Stimulated activated CD8-positive, alpha-beta memory T cell treated with anti-CD3 and anti-CD28 coated beads, Interleukin-15, amount 100 ng/mL, for 4 hours (primary cell): ENCODE results near the gene STAU1.
"Not testable (repeated sequence)": the region's sequence is repeated elsewhere in the genome, so short reads cannot be mapped to it uniquely, and the experiment has no call there.

Experiments
- DNase-seq, 2 donors: peaks; one replicate each; pipeline ENCODE4 v3.0.0-alpha.2; 2020; ENCODE audit warnings: low read depth in 2 of 2

Gene STAU1

DNA sequence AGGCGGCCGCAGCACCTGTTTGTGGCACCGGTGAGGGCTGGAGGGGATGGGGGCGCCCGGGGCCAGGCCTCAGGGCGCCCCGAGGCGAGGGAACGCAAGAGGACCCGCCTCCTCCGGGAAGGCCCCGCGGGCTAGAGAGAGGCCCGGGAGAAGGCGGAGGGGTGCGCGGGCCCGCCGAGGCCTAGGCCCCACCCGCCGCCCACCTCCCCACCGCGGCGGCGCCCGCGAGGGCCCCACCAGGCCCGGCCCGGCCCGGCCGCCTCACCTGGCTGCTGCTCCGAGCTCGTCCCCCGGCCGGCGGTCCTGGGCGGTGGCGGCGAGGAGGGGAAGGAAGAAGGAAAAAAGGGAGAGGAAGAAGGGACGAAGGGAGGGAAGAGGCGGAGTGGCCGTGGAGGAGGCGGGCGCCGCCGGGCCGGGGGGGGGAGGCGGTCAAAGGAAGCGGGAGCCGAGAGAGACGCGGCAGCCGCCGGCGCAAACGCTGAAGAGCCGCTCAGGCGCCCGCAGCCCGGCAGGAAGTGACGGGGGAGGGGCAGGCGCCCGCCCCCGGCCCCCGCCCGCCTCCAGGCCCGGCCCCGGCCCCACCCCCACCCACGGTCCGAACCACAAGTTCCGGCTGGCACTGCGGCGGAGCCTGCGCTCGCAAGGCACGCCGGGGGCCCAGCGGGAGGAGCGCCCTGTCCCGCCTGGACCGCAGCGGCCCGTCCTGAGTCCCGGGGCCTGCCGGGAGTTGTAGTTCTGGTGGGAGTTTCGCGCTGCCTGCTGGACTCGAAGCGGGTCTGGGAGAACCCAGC, at the start of gene STAU1:
Gene STAU1 (minus strand): TSS at position 484 of the 791 bp plus-strand sequence. CDS start 22,133 bp downstream, outside the sequence.
- DNase-seq, result peak; percentile 87 to 92

DNA sequence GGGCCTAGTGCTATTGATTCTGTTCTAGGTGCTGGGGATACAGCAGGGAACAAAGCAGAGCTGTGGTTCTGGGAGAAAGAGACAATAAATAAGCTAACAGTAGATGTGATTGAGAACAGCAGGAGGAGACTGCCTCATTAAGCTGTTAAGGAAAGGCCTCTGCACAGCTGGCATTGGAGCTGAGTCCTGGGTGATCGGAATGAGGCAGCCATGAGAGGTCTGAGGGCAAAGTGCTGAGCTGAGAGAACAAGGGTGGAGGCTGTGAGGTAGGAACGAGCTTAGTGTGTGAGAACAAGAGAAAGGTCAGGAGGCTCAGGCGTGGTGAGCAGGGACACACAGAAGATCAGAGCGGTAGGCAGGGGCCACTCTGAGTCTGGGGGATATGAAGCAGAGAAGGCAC, 49.4 kb upstream of the STAU1 start:
- DNase-seq, result no peak

- DNase-seq, result no peak
Measured at GRCh38 chr20:49236301-49236700, 48.2 kb upstream of the STAU1 start.

DNA sequence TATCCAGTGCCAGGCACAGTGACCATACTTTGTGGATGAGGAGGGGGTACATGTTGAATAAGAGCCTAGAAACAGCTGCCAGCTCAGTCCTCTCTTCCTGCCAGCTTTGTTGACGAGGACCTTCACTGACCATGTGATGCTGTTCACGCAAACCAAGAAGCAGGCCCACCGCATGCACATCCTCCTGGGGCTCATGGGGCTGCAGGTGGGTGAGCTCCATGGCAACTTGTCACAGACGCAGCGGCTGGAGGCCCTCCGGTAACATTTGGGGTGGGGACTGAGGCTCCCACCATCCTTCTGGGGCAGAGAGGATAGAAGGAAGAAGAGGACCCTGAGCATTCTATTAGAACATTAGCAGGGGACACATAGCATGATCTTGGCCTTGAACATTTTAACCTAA, 46.7 kb upstream of the STAU1 start:
- no peak for DNase-seq

DNA sequence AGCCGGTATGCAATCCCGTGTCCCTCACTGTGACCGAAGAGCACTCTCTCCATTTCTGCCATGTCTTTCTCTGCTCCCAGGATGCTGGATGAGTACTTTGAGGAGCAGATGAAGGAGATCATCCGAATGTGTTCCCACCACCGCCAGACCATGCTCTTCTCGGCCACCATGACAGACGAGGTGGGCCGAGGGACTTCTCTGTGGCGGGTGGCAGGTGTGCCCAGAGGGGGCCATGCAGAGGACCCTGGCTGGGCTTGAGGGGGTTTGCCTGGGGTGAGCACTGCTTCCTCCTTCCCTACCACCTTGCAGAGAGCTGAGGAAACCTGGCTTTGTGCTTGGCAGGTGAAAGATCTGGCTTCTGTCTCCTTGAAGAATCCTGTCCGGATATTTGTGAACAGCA, 45.1 kb upstream of the STAU1 start:
- no peak for DNase-seq

DNA sequence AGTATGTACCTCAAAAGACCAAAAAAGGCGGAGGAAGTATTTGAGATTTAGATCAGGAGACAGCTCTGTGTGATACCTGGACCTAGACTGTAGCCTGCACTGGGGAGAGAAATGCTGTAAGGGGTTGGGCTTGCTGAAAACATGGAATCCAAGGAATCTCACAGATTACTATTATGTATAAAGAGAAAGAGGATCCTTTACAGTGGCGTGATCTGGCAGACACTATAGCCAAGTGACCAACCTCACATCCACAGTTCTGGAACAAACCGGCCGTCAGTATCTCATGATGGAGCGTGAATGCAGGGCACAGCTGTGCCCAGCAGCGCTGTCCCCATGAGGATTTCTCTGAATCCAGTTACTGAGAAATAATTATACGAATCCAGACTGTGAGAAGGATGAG, 43.3 kb upstream of the STAU1 start:
- DNase-seq, result no peak

GRCh38 chr20:49230561-49231133, 42.5 kb upstream of the STAU1 start:
- no peak for DNase-seq

- DNase-seq, result no peak
Measured at GRCh38 chr20:49230021-49230420, 41.9 kb upstream of the STAU1 start.

- no peak for DNase-seq
Measured at GRCh38 chr20:49229381-49229780, 41.2 kb upstream of the STAU1 start.

DNA sequence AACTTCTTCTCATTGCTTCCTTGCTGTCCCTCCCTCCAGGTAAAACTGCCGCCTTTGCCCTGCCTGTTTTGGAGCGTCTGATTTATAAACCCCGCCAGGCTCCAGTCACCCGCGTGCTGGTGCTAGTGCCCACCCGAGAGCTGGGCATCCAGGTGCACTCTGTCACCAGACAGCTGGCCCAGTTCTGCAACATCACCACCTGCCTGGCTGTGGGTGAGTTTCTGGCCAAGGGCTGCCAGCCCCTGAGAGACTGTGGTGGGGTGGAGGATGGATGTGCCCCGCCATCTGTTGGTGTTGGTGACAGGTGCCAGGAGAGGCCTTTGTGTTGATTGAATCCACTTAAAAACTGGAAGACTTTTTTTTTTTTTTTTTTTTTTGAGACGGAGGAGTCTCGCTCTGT, 40.5 kb upstream of the STAU1 start:
- DNase-seq, result no peak

DNA sequence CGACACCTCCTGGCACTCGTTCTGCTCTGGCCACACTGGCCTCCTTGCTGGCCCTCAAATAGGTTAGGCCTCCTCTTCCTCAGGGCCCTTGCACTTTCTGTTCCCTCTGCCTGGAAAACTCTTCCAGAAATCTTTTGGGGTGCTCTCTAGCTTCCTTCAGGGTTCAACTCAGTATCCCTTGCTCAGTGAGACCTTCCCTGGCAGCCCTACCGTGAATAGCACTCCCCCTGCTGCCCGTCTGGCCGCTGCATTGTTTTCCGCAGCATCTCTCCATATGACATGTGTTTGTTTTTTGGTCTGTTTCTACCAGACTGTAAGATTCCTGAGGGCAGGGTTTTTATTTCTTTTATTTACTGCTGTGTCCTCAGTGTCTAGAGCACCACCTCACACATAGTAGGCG, 37.8 kb upstream of the STAU1 start:
- no peak for DNase-seq

- DNase-seq, result no peak
Measured at GRCh38 chr20:49219924-49220831, 32.0 kb upstream of the STAU1 start.

- DNase-seq, result peak; percentile 91 to 92
Measured at GRCh38 chr20:49219091-49219923, 31.2 kb upstream of the STAU1 start, which contains the start of gene DDX27. Gene DDX27 (plus strand): TSS chr20:49219416. CDS start chr20:49219449, 33 bp downstream.

GRCh38 chr20:49218739-49219090, 30.6 kb upstream of the STAU1 start:
- DNase-seq, result not testable (repeated sequence)

DNA sequence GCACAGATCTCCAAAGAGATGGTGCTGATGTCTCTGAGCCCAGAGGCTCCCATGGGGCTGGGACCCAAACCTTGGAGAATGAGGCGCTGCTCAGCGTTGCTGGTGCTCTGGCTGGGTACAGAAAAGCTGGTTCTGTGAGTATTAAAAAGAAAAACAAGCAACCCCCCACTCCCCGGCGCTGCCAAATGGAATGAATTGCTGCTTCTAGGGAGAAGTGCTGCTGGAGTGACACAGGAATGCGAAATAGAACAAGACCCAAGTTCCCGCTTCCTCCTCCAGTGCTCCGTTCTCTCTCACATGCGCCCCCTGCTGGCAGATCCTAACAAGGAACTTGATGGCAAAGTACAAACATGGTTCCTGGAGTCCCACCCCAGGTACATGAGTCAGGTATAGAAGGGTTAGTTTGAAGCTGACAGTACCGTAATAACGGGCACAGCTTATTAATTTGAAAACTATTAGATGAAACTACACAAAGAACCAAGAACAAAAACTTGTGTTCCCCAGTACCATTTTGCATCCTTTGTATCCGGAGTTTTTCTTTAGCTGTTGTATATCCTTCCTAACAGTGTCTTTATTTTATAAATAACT, 29.0 kb upstream of the STAU1 start:
- DNase-seq, result peak; percentile 71 to 90

DNA sequence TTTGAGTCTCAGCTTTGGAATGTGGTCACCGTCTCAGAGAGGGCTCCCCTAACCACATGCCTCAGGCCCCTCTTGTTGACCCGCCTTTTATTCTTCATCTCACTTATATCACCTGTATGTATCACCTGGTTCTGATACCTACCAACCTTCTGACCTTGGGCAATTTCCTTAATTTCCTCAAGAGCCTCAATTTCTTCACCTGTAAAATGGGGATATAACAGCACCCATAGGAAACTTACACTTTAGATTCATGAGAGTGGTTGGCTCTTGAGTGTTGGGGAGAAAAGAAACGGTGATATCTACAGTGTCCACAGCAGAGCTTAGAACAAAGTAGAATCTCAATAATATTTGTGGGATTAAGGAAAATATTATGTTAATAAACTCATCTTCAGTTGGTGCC, 27.1 kb upstream of the STAU1 start:
- DNase-seq, result no peak

- no peak for DNase-seq
Measured at GRCh38 chr20:49214571-49214970, 26.4 kb upstream of the STAU1 start.

DNA sequence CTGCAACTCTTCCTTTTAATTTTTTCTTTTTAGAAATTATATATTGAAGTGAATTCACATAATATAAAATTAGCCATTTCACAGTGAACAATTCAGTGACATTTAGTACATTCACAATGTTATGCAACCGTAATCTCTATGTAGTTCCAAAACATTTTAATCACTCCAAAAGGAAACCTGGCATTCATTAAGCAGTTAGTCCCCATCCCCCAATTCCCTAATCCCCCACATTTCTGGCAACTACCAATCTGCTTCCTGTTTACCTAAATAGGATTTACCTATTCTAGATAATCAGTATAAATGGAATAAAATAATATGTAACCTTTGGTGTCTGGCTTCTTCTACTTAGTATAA, 22.6 kb upstream of the STAU1 start:
- no peak for DNase-seq

- DNase-seq, result no peak
Measured at GRCh38 chr20:49210101-49210756, 22.1 kb upstream of the STAU1 start.

DNA sequence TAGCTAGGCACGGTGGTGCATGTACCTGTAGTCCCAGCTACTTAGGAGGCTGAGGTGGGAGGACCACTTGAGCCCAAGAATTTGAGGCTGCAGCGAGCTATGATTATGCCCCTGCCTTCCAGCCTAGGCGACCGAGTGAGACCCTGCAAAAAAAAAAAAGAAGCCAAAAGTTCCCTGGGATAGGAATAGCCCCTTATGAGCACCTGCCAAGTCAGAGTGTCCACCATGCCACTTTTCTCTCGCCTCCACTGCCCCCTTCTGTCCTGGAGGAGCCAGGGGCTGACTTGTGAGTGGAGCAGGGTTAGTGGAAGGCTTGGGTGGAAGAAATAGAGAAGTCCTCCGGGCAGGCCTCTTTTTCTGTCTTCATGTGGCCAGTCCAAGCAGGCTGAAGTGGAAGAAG, 18.9 kb upstream of the STAU1 start:
- no peak for DNase-seq

- no peak for DNase-seq
Measured at GRCh38 chr20:49203746-49204145, 15.6 kb upstream of the STAU1 start.
